Activated CD8-positive, alpha-beta memory T cell treated with anti-CD3 and anti-CD28 coated beads, Interleukin-2, amount 10 ng/mL, durations not matched to agents 7 days and 5 days (primary cell): ENCODE results near the gene PINLYP. TPM values are rescaled to one million over a fixed set of nuclear protein-coding genes. Genes with fewer than 3 reads are reported as not detected.
"Not testable (repeated sequence)": the region's sequence is repeated elsewhere in the genome, so short reads cannot be mapped to it uniquely, and the experiment has no call there.

Experiments
- ATAC-seq: fragments of 150-1000 bp; cut with Tn5 transposase; one replicate; pipeline ENCODE4 v1.10.0; 2021; ENCODE audit warnings: moderate library complexity
- CTCF ChIA-PET: fragments of 350-600 bp; sonication (Branson Sonifier 250); formaldehyde crosslinking; loops from one replicate; lab custom pipeline; 2021; ENCODE audit warnings: antibody characterized with exemption; lab: Charles Lee
- DNase-seq: peaks from one replicate; pipeline ENCODE4 v3.0.0-alpha.2; 2020
- H3K27ac Mint-ChIP-seq: one replicate; pipeline ENCODE4 v1.8.0; 2021; ENCODE audit warnings: mild to moderate bottlenecking, mixed read lengths
- H3K27me3 Mint-ChIP-seq: one replicate; pipeline ENCODE4 v1.8.0; 2021; ENCODE audit warnings: mixed read lengths
- H3K36me3 Mint-ChIP-seq: one replicate; pipeline ENCODE4 v1.8.0; 2021; ENCODE audit warnings: mild to moderate bottlenecking, mixed read lengths
- H3K4me1 Mint-ChIP-seq: one replicate; pipeline ENCODE4 v1.8.0; 2021; ENCODE audit warnings: mixed read lengths
- H3K4me3 Mint-ChIP-seq: one replicate; pipeline ENCODE4 v1.8.0; 2021; ENCODE audit warnings: mild to moderate bottlenecking, moderate library complexity, mixed read lengths
- H3K9me3 Mint-ChIP-seq: one replicate; pipeline ENCODE4 v1.8.0; 2022; ENCODE audit warnings: low read depth, mixed read lengths
- total RNA-seq, 2 experiments: library from RNA; stranded (reverse); gene quantifications; one replicate each; pipeline ENCODE4 v1.2.3, GENCODE V29; 2021

Gene PINLYP
- total RNA-seq, 2 experiments from 2014 or later = 16.8 to 19.7 TPM

DNA sequence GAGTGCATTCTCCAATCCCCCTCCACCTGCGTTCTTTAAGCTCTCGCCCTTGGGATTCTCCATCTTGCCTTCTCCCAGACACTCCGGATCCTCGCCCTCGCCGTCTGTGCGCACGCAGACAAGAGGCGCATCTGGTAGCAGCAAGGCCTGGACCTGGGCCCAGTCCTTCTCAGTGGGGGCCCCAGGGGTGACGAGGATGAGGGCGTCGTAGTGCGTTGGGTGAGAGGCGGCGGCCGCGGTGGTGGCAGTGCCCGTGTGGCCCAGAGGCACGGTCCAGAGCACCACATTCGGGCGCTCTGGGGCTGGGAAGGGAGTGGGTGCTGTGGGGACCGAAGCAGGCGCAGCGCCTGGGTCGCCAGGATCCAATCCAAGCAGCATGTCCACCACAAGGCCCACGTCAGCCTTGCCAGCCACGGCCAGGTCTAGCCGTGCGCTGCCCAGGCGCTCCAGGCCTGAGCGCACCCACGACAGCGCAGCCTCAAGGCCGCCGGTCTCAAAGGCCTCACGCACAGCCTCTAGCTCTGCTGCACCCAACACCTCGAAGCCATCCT, 17.3 kb downstream of the PINLYP start:
- no peak overlapping the region for H3K27ac Mint-ChIP-seq
- H3K36me3 Mint-ChIP-seq = peaks cover 11% of the 10 kb centered on the region
- H3K27me3 Mint-ChIP-seq = no peaks in the 10 kb centered on the region
- H3K9me3 Mint-ChIP-seq = no peaks in the 10 kb centered on the region
- ATAC-seq = no peak
- no peak for DNase-seq
- CTCF ChIA-PET = interaction anchor here (2.9 to 6.4 kb wide), 5 partner anchors 18 to 75 kb away, joined by 9 to 173 read pairs (median 23); partner anchors contain the start of genes PINLYP and XRCC1
- H3K4me3 Mint-ChIP-seq = no peak overlapping the region
- peaks cover 33% of the 10 kb centered on the region for H3K4me1 Mint-ChIP-seq

DNA sequence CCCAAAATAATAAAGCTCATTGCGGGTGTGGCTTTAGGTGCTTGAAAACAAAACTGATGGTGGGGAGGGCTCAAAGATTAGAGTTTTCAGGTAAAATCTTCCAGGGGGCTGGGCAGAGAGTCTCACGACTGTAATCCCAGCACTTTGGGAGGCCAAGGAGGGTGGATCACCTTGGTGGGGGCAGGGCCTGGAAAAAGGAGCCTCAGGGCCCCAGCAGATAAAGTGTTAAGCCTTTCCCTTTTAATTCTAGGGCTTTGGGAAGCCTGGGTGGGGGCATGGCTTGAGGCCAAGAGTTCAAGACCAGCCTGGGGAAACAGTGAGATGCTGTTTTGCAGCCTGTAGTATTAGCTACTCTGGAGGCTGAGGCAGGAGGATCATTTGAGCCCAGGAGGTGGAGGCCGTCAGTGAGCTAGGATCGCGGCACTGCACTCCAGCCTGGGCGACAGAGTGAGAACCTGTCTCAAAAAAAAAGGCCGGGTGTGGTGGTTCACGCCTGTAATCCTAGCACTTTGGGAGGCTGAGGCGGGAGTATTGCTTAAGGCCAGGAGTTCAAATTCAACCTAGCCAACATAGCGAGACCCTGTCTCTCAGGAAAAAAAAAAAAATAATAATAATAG, 18.6 kb downstream of the PINLYP start:
- Mint-ChIP-seq H3K9me3 (no peaks in the 10 kb centered on the region), H3K27ac (peak overlapping the region; percentile 63), H3K36me3 (peaks cover 9% of the 10 kb centered on the region), H3K4me1 (peaks cover 37% of the 10 kb centered on the region), H3K27me3 (no peaks in the 10 kb centered on the region), H3K4me3 (peak overlapping the region; percentile 39)
- CTCF ChIA-PET = interaction anchor here (0.7 to 6.4 kb wide), 34 partner anchors 12 to 216 kb away, joined by 3 to 173 read pairs (median 5); partner anchors contain the start of genes ETHE1, PHLDB3, PINLYP and XRCC1
- DNase-seq (no peak), ATAC-seq (no peak)

DNA sequence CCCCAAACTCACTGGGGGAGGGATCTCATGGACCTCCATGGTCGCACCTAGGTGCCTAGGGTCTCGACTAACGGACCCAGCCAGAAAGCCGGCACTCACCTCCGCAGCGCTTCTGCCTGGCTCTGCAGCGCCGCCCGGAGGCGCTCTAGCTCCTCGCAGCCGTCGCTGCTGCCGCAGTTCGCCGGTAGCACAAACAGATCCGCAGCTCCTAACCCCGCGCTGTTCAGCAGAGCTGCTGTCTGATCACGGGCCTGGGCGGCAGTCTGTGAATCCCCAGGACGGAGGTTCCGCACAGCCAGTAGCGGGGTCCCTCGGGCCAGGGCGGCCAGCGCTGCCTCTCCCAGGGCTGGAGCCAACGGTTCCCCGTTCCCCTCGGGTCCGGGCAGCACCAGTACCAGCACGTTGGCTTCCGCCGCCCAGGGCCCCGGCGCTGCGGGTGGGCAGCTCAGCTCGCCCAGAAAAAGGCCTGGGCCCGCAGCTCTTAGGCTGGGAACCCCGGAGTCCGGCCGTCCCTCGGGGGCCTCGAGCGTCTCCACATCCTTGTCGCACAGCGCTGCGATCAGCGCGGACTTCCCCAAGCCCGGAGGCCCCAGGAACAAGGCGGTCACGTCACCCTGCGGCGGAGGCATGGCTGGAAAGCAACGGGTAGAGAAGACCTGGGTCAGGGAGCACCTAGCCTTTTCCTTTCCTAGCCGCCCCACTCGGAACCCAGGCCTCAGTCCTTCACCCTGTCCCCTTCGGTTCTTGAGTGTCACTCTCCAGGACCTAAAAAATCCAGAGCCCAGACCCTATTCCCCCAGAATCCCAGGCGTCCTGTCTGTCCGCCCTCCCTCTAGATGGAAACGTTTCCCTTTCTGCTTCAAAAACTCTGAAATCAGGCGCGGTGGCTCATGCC, 19.4 kb downstream of the PINLYP start:
- ATAC-seq = peak; percentile 52
- peaks cover 6% of the 10 kb centered on the region for H3K36me3 Mint-ChIP-seq
- peak; percentile 83 for DNase-seq
- no peaks in the 10 kb centered on the region for H3K9me3 Mint-ChIP-seq
- no peaks in the 10 kb centered on the region for H3K27me3 Mint-ChIP-seq
- peak overlapping the region; percentile 90 for H3K27ac Mint-ChIP-seq
- CTCF ChIA-PET = interaction anchor here (0.8 to 6.4 kb wide), 34 partner anchors 12 to 215 kb away, joined by 3 to 173 read pairs (median 5); partner anchors contain the start of genes ETHE1, PHLDB3, PINLYP and XRCC1
- peak overlapping the region; percentile 94 for H3K4me3 Mint-ChIP-seq
- peaks cover 33% of the 10 kb centered on the region for H3K4me1 Mint-ChIP-seq

DNA sequence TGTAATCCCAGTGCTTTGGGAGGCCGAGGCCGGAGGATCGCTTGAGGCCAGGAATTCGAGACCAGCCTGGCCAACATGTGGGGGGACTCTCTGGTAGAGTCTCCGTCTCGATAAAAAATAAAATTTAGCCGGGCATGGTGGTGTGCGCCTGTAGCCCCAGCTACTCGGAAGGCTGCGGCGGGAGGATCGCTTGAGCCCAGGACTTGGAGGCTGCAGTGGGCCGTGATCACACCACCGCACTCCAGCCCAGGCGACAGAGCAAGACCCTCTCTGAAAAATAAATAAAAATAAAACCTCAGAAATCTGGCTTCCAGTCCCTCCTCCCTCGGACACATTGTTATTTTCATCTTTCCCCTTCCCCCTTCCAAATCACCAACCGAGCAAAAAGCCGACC, 20.0 kb downstream of the PINLYP start:
- H3K4me1 Mint-ChIP-seq = peaks cover 29% of the 10 kb centered on the region
- peak overlapping the region; percentile 90 for H3K27ac Mint-ChIP-seq
- ATAC-seq = peak; percentile 20
- H3K9me3 Mint-ChIP-seq = no peaks in the 10 kb centered on the region
- peaks cover 6% of the 10 kb centered on the region for H3K36me3 Mint-ChIP-seq
- CTCF ChIA-PET = interaction anchor here (1.0 to 6.4 kb wide), 20 partner anchors 13 to 214 kb away, joined by 3 to 173 read pairs (median 14); partner anchors contain the start of genes ETHE1, PHLDB3, PINLYP and XRCC1
- H3K4me3 Mint-ChIP-seq = peak overlapping the region; percentile 94
- no peak for DNase-seq
- H3K27me3 Mint-ChIP-seq = no peaks in the 10 kb centered on the region

DNA sequence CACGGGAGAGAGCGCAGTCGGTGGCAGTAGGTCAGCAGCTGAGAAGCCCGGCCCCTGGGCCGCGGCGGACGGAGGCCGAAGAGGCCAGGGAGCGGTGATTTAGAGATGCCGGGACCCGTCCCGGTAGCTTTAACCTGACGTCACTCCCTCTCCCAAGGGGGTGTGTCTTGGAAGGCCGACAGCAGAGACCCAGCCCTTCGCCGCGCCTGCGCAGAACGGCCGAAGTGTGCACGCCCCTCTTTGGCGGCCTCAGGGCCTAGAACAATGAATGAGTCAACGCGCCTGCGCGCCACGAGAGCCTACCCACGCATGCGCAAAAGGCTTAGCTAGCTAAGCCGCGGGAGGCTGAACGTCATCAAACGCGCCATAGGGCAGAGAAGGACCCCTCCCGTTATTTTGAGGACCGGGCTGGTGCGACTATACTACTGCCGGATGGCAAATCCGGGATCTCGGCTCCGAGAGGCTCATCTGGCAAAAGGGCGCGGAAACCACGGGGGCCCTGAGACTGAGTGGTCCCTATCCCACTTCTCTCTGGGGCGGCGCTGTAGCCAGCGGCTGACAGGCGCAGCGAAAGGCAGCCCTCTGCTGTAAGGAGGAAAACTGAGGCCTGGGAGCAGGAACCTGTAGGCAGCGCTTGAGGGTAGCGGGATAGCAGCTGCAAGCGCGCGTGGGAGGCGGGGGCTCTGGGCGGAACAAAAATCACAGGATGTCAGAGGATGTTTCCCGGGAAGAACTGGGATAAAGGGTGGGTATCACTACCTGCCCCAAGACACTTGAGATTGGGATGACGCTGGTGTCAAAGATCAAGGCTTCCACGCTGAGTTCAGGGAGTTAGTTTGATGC, 20.6 kb downstream of the PINLYP start, which contains the start of the genes IRGQ and ZNF576:
Gene IRGQ (minus strand): TSS at position 136 of the 843 bp plus-strand sequence. CDS start 796 bp downstream, outside the sequence.
Gene ZNF576 (plus strand): TSS at position 597 of the 843 bp plus-strand sequence. CDS start 514 bp downstream, outside the sequence.
- ATAC-seq = peak; percentile 88
- H3K4me3 Mint-ChIP-seq = peak within 1 kb of the TSS; percentile 94
- no peaks in the 10 kb centered on the region for H3K27me3 Mint-ChIP-seq
- H3K4me1 Mint-ChIP-seq = peaks cover 29% of the 10 kb centered on the region
- no peaks in the 10 kb centered on the region for H3K9me3 Mint-ChIP-seq
- H3K27ac Mint-ChIP-seq = peak within 1 kb of the TSS; percentile 90
- H3K36me3 Mint-ChIP-seq = peaks cover 6% of the 10 kb centered on the region
- CTCF ChIA-PET = interaction anchor here (0.5 to 6.4 kb wide), 20 partner anchors 14 to 1272 kb away, joined by 3 to 173 read pairs (median 10); partner anchors contain the start of genes ETHE1, PHLDB3, PINLYP and XRCC1
- peak; percentile 100 for DNase-seq

DNA sequence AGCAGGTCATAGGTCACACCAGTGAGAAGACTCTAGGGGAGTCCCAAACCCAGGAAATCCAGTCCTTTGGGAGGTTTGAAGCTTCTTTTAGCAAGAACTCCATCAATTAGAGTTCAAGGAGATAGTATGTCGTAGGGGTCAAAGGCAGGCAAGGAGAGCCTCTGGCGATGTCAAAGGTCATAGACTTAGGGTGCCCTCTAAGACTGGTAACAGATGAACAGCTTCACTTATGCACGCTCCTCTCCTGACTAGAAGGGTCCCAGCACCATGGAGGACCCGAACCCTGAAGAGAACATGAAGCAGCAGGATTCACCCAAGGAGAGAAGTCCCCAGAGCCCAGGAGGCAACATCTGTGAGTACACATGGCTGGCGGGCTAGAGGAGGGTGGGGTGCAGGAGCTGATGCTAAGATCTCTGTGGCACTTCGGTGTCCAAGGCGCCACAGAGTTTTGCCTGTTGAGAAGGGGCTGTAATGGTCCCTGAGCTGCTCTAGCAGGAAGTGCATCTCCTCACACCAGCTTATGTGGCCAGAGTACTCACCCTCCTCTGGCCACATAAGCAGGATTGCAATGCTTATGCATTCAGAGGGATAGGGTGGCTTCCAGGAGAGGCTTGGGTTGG, 21.4 kb downstream of the PINLYP start:
- H3K4me1 Mint-ChIP-seq = peaks cover 29% of the 10 kb centered on the region
- ATAC-seq (no peak), DNase-seq (peak; percentile 43)
- H3K27ac Mint-ChIP-seq = peak overlapping the region; percentile 90
- H3K27me3 Mint-ChIP-seq = no peaks in the 10 kb centered on the region
- CTCF ChIA-PET = interaction anchor here (0.5 to 6.4 kb wide), 14 partner anchors 22 to 1272 kb away, joined by 3 to 173 read pairs (median 4); partner anchors contain the start of genes ETHE1, PINLYP, XRCC1 and ZNF428
- H3K4me3 Mint-ChIP-seq = peak overlapping the region; percentile 94
- peaks cover 6% of the 10 kb centered on the region for H3K36me3 Mint-ChIP-seq
- no peaks in the 10 kb centered on the region for H3K9me3 Mint-ChIP-seq

DNA sequence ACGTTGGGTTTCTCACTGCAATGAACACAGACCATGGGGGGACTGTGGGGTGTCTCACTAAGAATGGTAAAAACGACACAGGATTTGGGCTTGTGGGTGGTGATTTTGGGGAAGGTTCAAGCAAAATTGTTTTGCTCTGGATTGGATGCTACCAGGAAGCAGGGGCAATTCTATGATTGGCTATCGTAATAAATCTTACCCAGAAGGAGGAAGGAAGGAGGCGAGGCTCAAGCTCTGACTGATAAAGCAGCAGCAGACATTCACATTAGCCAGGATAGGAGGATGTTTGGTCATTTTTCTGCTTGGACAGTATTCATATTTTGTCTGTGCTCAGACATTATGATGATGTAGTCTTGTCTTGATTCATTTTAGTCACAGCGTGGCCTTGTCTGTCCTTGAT, 22.3 kb downstream of the PINLYP start:
- H3K36me3 Mint-ChIP-seq = peaks cover 3% of the 10 kb centered on the region
- peaks cover 29% of the 10 kb centered on the region for H3K4me1 Mint-ChIP-seq
- DNase-seq (no peak), ATAC-seq (no peak)
- H3K4me3 Mint-ChIP-seq = peak overlapping the region; percentile 94
- no peaks in the 10 kb centered on the region for H3K27me3 Mint-ChIP-seq
- CTCF ChIA-PET = interaction anchor here (0.8 to 6.4 kb wide), 7 partner anchors 22 to 74 kb away, joined by 3 to 173 read pairs (median 38); partner anchors contain the start of genes ETHE1, PINLYP, XRCC1 and ZNF428
- H3K9me3 Mint-ChIP-seq = no peaks in the 10 kb centered on the region
- H3K27ac Mint-ChIP-seq = peak overlapping the region; percentile 90

DNA sequence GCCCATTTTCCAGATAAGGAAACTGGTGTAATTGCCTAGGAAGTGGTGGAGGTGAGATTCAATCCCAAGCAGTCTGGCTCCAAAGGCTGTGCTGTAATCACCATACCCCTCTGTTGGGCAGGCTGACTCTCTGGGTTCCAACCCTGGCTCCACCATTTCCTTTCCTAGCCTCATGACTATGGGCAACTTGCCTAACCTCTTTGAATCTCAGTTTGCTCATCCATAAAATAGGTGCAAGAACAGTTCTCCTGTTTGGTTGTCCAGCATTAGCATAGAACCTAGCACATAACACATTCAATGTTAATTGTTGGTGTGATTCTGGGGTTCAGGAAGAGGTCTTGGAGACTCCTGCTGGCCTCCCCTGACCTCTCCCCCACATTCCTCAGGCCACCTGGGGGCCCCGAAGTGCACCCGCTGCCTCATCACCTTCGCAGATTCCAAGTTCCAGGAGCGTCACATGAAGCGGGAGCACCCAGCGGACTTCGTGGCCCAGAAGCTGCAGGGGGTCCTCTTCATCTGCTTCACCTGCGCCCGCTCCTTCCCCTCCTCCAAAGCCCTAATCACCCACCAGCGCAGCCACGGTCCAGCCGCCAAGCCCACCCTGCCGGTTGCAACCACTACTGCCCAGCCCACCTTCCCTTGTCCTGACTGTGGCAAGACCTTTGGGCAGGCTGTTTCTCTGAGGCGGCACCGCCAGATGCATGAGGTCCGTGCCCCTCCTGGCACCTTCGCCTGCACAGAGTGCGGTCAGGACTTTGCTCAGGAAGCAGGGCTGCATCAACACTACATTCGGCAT, 23.0 kb downstream of the PINLYP start:
- Mint-ChIP-seq H3K36me3 (no peaks in the 10 kb centered on the region), H3K4me3 (no peak overlapping the region), H3K27ac (no peak overlapping the region), H3K4me1 (peaks cover 24% of the 10 kb centered on the region), H3K27me3 (no peaks in the 10 kb centered on the region), H3K9me3 (no peaks in the 10 kb centered on the region)
- CTCF ChIA-PET = interaction anchor here (5.2 to 6.4 kb wide), 3 partner anchors 24 to 75 kb away, joined by 38 to 173 read pairs (median 111); partner anchors contain the start of genes ETHE1, PINLYP and XRCC1
- DNase-seq (no peak), ATAC-seq (no peak)

DNA sequence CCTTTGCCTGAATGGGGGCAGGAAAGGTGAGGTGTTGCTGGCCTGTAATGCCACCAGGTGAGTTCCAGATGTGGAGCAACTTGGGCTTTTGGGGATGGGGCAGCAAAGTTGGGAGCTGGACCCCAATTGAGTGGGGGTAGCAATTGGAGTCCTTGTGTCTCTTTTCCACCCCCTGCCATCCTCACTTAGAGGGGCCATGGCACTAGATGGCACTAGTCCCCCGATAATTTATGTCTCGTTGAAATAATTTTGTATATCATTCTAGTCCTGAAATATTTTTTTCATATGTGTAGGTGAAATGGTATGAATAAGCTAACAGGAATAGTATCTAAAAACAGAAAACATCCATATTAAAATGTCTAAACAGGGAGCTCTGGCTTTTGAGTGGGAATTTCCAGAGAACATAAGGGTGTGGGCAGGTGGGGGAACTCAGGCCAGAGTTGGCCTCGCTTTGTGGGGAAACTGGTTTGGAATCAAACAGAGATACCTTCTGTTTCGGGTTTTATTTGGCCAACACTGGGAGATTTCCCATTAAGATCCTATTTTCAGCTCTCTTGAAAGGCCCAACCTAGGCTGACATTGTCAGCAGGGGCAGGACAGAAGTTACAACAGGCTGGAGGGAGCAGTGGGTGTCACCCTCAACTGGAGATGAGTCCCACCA, 24.2 kb downstream of the PINLYP start:
- H3K36me3 Mint-ChIP-seq = no peaks in the 10 kb centered on the region
- DNase-seq (no peak), ATAC-seq (no peak)
- H3K4me3 Mint-ChIP-seq = no peak overlapping the region
- peaks cover 18% of the 10 kb centered on the region for H3K4me1 Mint-ChIP-seq
- no peaks in the 10 kb centered on the region for H3K9me3 Mint-ChIP-seq
- no peak overlapping the region for H3K27ac Mint-ChIP-seq
- no peaks in the 10 kb centered on the region for H3K27me3 Mint-ChIP-seq
- CTCF ChIA-PET = interaction anchor here (0.9 to 1.8 kb wide), 2 partner anchors 25 to 44 kb away, joined by 3 to 7 read pairs; no protein-coding TSS in a partner anchor

DNA sequence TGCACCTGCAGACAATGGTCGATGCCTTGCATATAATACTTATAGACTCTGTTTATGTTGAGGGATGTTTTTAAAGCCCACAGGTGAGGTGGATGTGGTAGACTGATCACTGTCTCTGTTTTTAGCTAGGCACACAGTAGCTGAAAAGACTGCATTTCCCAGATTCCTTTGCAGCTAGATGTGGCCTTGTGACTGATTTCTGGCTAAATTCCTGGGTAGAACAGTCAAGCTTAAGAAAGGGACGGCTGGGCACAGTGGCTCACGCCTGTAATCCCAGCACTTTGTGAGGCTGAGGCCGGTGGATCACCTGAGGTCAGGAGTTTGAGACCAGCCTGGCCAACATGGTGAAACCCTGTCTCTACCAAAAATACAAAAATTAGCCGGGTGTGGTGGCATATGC, 24.7 kb downstream of the PINLYP start:
- not testable (repeated sequence) for DNase-seq, H3K36me3 Mint-ChIP-seq, H3K27ac Mint-ChIP-seq, H3K4me3 Mint-ChIP-seq, ATAC-seq, H3K9me3 Mint-ChIP-seq, H3K27me3 Mint-ChIP-seq
- CTCF ChIA-PET = interaction anchor here (1.8 kb wide), 1 partner anchor 45 kb away, joined by 7 read pairs; no protein-coding TSS in a partner anchor
- peaks cover 18% of the 10 kb centered on the region for H3K4me1 Mint-ChIP-seq
